Urothelium cell line (cell line): ENCODE measurements around the gene SIK3.
"Not testable (repeated sequence)": the region's sequence is repeated elsewhere in the genome, so short reads cannot be mapped to it uniquely, and the experiment has no call there.

ENCODE experiments used
- DNase-seq: peaks from one replicate; pipeline ENCODE4 v3.0.0; 2011; ENCODE audit warnings: low spot score, mixed read lengths
- FAIRE-seq: peaks from 2 replicates; lab custom pipeline; 2011; peaks lifted over from hg19 to GRCh38; lab: Jason Lieb, UNC

The SIK3 gene

DNA sequence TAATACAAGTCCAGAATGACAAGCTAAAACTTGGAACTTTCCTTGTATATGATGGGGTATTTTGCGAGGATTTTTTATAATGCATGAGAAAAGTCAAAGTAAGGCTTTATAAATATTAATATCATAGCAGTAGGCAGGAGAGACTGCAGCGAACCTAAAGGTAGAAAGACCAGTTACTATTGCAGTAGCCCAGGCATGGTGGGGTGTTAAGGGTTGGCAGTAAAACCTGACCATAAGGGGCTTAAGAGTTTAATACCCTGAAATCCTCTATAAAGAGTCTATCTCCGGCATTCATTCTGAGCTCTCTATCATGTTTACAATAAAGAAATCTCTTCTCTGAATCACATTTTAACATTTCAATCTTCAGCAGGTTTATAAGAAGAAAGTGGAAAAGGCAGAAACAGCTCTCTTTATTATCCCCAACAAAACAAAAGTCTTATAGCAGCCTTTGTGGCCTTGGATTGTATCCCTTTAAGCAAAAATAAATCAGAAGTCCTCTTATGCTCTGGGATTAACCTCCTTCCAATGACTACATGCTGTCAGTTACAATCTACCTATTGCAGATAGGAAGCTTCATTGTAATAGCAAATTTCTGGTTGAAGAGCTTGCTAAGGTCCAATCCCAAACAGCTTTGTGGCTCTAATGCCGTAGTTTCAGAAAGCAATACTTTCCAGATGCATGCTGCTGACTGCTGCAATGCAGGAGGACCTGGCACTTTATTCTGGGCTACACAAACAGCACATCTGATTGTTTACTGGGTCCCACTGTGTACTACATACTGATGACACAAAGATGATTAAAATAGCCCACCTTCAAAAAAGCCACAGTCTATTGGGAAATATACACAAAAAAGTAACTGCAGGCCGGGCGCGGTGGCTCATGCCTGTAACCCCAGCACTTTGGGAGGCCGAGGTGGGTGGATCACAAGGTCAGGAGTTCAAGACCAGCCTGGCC, 45.8 kb downstream of the SIK3 start:
- FAIRE-seq = no peak
- no peak for DNase-seq

DNA sequence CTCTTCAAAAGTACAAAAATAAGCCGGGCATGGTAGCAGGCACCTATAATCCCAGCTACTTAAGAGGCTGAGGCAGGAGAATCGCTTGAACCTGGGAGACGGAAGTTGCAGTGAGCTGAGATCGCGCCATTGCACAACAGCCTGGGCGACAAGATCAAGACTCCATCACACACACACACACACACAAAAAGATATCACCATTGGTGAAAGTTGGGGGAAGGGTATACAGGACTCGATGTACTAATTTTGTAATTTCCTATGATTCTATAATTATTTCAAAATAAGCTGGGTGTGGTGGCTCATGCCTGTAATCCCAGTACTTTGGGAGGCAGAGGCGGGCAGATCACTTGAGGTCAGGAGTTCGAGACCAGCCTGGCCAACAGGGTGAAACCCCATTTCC, 48.1 kb downstream of the SIK3 start:
- not testable (repeated sequence) for FAIRE-seq, DNase-seq

DNA sequence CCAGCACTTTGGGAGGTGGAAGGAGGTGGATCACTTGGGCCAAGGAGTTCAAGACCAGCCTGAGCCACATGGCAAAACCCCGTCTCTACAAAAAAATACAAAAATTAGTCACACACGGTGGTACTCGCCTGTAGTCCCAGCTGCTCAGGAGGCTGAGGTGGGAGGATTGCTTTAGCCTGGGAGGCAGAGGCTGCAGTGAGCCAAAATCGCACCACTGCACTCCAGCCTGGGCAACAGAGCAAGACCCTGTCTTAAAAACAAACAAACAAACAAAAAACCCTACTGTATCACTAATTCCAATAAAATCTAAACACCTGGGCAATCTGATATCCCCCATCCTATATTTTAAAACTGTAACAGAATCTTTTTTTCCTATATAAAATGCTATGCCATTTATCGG, 51.6 kb downstream of the SIK3 start:
- FAIRE-seq = not testable (repeated sequence)

DNA sequence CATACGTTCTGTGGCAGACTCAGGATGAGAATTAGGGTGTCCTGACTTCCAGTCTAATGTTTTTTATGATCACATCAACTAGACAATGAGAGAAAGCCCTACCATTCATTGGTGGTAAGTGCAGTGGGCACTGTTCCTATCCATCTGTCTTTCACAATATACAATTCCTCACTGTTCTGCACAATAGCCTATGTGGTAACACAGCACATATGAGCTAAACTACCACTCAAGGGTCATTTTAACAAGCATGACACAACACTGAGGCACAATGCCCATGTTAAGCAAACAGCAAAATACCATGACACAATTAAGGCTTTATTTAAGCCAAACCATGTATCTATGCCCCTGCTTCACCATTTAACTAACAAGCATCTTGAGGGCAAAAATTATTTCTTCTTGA, 52.3 kb downstream of the SIK3 start:
- DNase-seq = no peak
- no peak for FAIRE-seq

More for the DNA sequence above, 51.6 kb downstream of the SIK3 start:
- DNase-seq = not testable (repeated sequence)

DNA sequence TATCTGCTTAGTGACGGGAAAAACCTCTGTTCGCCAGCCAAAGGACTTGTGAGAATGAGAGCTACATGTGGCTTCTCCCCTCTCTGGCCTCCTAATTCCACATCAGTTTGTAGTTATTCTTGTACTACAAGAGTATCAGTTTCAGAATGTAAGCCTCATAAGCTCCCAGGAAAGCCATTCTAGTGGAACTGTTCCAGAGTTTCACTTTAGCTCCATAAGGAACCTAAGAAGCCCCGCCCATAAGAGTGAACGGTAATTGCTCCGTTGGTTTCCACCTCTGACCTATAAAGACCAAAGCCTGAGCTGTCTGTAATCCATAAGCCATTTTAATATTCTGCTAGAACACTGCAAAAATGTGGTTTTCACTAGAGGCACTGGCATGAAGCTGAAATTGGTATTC, 53.0 kb downstream of the SIK3 start:
- DNase-seq (no peak), FAIRE-seq (no peak)

DNA sequence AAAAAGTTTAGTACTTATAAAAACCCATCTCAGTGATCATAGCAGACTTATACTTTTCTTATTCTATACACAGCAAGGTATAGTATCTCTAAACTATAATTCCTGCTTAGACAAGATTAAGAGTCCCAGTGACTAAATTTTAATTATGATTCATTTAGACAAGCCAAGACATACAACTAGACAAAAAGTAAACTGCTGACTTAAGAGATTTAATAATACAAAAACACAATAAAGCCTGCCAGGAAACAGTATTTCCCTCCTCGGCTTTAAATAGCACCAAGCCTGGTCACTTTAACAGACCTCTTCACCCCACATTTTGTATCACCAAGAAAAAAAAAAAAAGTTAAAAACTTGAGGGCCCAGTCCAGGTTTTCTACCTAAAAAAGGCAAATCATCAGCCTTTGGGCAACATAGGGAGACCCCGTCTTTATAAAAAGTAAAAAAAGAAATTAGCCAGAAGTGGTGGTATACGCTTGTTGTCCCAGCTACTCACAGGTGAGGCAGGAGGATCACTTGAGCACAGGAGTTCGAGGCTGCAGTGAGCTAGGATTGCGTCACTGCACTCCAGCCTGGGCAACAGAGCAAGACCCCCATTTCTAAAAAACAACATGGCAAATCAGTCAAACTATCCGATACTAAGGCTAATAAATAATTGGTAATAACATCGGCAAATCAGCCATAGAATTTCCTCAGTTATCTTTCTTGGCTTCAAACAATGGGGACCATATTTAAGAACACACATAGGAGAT, 53.8 kb downstream of the SIK3 start:
- no peak for FAIRE-seq
- DNase-seq = no peak

DNA sequence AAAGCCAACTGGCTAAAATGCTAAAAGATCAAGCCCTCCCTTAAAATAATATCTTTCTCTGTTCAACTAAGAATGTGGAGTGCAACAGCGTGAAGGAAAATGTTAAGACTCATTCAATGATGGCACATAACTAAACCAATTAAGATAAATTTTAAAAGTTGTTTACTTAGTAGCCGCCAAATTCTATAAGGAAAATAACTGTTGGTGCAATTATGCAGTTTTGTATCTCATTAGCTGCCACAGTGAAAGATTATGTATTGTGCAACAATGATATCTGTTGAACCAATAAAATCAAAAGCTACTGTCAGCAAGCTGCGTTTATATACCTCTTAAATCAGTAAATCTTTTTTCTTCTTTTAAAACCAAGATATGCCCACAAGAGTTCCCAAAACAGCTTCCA, 55.5 kb downstream of the SIK3 start:
- no peak for DNase-seq
- FAIRE-seq = no peak

DNA sequence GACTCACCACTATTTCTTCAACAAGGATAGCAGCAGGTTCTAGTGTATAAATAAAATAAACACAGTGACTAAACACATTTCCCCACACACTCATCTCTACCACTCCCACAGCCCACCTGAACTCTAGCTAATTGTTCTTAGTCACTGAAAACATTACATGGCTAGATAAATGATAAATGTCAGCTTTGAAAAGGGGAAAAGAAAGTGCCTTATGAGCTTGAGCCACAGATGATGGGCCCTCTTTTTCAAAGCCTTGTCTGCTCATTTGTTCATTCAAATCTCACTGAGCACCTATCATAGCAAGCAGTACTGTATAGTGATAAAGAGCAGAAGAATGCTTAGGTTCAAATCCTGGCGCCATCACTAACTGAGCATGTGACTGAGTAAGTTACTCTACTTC, 58.3 kb downstream of the SIK3 start:
- FAIRE-seq (no peak), DNase-seq (no peak)

DNA sequence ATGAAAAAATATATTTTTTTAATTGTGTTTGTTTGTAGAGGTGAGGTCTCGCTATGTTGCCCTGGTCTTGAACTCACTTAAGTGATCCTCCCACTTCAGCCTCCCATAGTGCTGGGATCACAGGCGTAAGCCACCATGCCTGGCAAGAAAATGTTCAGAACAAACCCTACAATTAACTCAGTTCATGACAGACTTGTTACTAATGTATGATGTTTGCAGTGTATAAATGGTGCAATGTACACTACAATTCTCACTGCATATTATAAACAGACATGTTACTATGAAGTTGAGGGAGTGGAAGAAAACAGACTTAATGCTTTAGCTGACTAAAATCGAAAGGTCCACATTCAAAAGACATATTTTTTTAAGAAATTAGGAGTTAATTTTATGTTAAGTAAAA, 59.0 kb downstream of the SIK3 start:
- no peak for FAIRE-seq

DNA sequence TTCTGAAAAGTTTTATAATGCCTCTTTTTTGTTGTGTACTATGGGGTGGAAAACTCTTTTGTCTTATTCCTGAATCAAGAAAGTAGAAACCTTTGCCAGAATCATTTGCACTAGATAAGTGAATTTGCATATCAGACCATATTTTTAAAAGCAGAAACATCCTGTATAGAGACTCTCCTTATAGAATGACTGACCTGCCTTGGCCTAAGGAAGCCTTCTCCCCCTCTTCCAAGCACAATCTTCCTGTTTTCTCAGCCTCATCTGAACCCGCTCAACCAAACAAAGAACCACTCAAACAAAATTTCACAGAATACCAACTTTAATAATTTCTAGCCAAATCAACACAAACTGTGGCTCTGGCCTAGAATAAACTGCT, 60.3 kb downstream of the SIK3 start:
- no peak for FAIRE-seq
- no peak for DNase-seq

More for the DNA sequence above, 59.0 kb downstream of the SIK3 start:
- DNase-seq = no peak

DNA sequence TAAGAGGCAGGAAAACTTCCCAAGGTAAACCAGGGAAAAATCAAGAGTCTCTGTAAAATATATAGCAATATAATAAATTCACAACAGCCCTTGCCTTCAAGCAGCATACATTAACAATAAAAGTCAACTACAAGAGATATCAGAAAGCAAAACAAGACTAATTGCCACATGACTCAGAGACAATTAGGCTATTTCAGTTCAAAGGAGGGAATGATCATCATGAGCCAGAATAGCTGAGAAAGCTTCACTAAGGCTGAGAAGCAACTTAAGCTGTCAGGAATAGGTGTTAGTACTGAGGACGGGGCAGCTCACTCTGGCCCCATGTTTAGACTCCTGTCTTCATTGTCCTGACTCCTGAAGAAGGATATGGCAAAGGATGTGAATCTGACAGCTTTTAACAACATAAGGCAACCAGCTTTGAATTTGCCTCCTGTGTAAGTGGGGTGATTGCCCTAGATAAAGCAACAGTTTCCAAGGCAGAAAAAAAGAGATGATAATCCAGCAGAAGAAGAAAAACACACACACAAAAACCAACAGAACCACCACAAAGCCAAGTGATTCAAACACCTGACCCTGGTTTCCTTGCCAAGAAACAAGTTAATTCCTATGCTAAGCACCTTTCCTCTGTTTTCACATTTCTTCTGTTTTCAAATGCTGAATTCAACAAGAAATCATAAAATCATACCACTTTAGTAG, 60.8 kb downstream of the SIK3 start:
- FAIRE-seq (no peak), DNase-seq (no peak)

DNA sequence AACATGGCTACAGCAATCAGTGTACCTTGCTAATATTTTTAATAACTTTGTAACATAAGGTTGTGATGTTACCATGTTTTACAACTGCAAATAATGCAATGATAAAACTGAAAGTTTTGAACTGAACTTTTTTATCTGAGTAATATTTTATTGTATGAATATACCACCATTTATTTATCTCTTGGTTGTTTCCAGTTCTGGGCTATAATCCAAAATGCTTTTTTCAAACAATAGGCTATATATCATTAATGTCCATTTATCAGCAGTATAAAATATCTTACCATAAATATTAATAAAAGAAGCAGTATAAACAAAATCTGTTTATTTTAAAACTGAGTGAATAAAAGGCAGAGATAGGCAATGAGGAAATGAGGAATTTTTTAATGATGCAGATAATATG, 63.3 kb downstream of the SIK3 start:
- FAIRE-seq = no peak

DNA sequence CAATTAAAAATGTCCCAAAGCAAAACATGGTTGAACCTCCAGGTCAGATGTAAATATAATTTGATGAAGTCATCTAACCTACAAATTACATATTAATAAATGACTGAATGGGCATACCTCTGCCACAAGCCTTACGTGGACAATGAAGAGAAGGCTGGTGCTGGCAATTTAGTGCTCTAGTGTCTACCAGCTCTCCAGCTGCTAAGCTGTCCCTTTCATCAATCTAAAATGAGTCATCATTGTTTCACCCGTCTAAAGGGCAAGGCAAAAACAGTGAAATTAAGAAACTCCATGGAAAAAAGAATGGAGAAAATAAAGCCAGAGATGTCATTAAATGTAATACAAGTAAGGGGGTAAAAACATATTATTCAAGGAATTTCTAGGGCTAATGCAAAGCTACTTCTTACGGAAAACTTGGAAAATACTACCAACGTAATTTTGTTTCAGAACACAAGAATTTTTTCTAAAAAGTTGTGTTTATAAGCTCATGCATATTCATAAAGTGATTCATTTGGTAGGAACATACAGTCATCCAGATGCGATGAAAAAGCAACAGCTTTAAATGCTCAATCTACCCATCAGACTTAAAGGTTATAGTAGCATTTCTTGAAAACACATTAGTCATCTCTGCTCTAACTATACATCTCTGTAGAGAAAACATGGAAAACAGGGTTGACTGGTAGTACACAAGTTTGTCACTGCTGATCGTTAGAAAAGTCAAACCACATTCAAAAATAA, 71.5 kb downstream of the SIK3 start:
- DNase-seq (peak; percentile 5), FAIRE-seq (no peak)

More for the DNA sequence above, 63.3 kb downstream of the SIK3 start:
- no peak for DNase-seq

DNA sequence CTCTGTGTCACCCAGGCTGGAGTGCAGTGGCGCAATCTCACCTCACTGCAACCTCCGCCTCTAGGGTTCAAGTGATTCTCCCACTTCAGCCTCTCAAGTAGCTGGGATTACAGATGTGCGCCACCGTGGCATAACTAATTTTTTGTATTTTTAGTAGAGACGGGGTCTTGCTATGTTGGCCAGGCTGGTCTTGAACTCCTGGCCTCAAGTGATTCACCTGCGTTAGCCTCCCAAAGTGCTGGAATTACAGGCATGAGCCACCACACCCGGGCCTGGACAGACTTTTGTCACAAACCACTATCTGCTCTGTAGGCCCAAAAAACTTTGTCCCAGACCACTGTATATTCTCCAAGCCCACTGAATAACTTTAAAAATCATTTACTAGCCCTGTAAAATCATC, 74.5 kb downstream of the SIK3 start:
- DNase-seq, FAIRE-seq: not testable (repeated sequence)

DNA sequence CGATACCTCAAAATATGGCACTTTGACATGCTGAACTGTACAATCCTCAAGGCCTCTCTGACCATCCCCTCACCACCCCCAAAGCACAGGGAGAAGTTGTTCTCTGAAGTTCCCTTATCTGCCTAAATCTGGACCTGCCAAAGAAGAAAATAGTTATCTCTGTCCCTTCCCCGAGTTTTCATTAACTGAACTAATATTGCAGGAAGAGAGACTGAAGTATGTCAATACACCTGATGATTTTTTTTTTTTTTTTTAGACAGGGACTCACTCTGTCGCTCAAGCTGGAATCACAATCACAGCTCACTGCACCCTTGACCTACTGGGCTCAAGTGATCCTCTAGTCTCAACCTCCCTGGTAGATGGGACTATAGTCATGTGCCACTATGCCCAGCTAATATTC, 75.0 kb downstream of the SIK3 start:
- DNase-seq (no peak), FAIRE-seq (no peak)

DNA sequence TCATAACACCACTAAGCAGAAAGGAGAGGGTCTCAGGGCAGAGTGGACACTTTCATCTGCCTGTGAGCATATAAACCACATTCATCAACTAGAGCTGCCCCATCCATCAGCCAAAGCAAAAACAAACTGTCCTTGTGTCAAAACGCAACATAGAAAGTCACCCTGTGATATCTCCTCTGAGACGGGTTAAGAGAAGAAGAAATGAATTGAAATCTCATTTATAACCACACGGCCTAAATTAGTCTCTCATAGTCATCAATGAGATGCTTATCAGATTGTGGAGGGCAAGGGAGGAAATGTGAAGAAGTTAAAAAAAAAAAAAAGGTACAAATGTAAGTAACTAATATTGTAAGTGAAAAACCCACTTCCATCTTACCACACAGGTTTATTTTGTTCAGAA, 75.7 kb downstream of the SIK3 start:
- no peak for FAIRE-seq
- no peak for DNase-seq

DNA sequence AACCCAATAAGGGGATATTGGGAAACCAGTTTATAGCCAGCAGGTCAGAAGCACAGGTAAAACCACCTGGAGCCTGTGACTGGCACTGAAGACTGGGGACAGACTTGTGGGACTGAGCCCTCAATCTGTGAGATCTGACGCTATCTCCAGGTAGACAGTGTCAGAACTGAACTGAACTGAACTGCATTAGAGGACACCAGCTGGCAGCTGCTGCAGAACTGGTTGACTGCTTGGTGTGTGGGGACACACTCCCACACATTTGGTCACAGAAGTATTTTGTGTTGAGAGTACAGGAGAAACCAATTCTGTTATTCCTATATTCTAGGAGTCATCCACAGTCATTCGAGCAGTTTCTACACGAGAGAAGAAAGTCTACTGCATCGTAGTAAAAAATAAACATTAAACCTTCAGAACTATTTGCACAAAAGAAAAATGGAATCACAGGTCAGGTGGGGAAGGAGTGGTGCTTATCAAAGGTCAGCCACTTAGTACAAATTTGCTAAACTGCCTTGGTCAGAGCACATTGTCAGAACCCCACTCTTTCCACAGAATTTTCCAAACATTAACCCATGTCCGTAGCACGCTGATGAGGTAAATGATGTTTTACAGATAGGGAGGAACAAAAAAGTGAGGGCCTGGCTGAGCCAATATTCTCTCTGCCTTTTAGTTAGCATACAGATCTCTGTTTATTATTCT, 77.2 kb downstream of the SIK3 start:
- FAIRE-seq (no peak), DNase-seq (no peak)

DNA sequence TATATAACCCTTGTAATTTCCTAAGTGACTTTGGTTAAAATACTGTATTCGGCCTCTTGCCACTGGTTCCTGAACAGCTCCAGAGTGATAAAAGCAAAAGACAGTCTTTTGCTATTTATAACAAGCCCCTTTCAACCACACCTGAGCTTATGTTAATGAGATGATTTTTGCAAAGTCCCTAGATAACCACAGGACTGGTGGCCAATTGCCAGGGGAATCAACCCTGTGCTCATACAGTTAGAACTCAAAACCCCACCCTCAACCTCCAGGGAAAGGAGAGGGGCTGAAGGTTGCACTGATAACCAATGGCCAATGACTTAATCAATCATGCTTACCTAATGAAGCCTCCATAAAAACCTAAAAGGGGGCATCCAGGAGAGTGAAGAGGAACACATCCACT, 77.9 kb downstream of the SIK3 start:
- FAIRE-seq (no peak), DNase-seq (no peak)

DNA sequence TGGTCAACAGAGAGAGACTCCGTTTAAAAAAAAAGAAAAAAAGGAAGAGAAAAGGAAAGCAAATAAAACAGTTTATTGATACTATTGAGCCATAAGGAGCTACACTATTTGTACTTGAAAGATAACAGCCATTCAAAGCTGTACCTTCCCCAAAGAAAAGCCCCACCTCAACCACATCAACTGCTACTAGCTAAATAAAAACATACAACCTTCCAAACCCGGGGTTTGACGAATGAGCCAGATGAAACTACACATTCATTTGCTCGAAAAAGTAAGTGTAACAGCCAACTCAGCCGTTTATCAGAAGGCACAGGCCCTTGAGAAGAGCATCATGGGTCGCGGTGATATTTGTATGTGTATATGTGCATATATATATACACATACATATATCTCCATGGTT, 78.4 kb downstream of the SIK3 start:
- FAIRE-seq (no peak), DNase-seq (no peak)

DNA sequence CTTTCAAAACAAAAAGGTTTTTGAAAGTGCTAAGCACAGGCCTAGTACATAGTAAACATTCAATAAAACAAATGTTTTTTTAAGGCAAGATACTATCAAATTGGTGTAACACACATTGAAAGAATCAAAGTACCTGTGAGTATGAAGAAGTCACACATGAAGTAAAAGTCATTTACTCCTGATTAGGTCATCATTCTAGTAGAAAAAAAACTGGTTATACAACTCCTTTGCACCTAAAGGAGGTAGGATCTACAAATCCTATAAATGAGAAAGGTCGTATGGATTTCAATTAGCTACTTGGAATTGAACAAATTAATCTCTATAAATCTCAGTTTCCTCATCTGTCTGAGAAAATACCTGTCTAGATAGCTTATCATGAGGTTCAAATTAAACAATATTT, 80.8 kb downstream of the SIK3 start:
- FAIRE-seq (no peak), DNase-seq (no peak)
